ENCODE data around the gene ADAMTS9.

DNA sequence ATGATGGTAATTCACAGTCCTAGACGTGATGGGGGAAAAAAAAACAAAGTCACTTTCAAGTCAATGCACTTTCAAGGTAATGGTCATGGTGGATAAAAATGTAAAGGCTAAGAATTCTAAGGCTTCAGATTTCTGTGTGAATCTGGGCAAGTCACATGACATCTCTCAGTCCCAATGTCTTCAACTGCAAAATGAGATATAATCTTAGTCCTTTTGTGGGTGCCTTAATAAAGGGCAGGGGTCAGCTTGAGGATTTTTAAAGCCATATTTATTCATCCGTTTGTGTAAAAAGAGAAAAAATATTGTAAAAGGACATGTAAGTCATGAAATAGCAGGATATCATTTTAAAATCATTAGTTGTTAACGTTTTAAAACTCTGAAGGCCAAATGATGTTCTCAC, 83.5 kb downstream of the ADAMTS9 start:
- TF ChIP-seq, protein P1, sequence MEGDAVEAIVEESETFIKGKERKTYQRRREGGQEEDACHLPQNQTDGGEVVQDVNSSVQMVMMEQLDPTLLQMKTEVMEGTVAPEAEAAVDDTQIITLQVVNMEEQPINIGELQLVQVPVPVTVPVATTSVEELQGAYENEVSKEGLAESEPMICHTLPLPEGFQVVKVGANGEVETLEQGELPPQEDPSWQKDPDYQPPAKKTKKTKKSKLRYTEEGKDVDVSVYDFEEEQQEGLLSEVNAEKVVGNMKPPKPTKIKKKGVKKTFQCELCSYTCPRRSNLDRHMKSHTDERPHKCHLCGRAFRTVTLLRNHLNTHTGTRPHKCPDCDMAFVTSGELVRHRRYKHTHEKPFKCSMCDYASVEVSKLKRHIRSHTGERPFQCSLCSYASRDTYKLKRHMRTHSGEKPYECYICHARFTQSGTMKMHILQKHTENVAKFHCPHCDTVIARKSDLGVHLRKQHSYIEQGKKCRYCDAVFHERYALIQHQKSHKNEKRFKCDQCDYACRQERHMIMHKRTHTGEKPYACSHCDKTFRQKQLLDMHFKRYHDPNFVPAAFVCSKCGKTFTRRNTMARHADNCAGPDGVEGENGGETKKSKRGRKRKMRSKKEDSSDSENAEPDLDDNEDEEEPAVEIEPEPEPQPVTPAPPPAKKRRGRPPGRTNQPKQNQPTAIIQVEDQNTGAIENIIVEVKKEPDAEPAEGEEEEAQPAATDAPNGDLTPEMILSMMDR (IDR thresholded peaks at IDR 0.05): no peak
- TF ChIP-seq POLR2A (IDR thresholded peaks at IDR 0.05) (no peak), EP300 (IDR thresholded peaks at IDR 0.05) (no peak)

Data from ovary (tissue), 3 donors.